IMR-90 (cell line): ENCODE data around the gene DNAJB5.

Experiments
- BHLHE40 ChIP-seq: fragments of 150-350 bp; IDR thresholded peaks from 2 replicates; pipeline ENCODE4 v1.6.1; 2016; ENCODE audit warnings: mild to moderate bottlenecking, low read depth, low read length
- CTCF ChIP-seq: conservative IDR thresholded peaks from 2 replicates; pipeline ENCODE4 v1.5.1; 2012; ENCODE audit warnings: mild to moderate bottlenecking, low read depth, low read length, improper control_type of control experiment
- MAZ ChIP-seq: IDR thresholded peaks from 2 replicates; pipeline ENCODE4 v1.6.1; 2012; ENCODE audit warnings: low read depth, mild to moderate bottlenecking, low read length, improper control_type of control experiment, moderate library complexity, borderline replicate concordance
- POLR2A ChIP-seq: IDR thresholded peaks from 2 replicates; pipeline ENCODE4 v1.6.1; 2012; ENCODE audit warnings: mild to moderate bottlenecking, low read depth, low read length
- RFX5 ChIP-seq: IDR thresholded peaks from 2 replicates; pipeline ENCODE4 v1.8.0; 2012; ENCODE audit warnings: low read depth, mild to moderate bottlenecking, low read length, moderate library complexity
- USF2 ChIP-seq: fragments of 150-350 bp; IDR thresholded peaks from 2 replicates; pipeline ENCODE4 v1.6.1; 2017; ENCODE audit warnings: mild to moderate bottlenecking, antibody characterized with exemption, low read length, low read depth

- TF ChIP-seq CTCF: no peak
- TF ChIP-seq POLR2A: no peak
- TF ChIP-seq USF2: no peak
- no peak for TF ChIP-seq BHLHE40
- TF ChIP-seq RFX5: no peak
- TF ChIP-seq MAZ: no peak
These were observed 11.7 kb downstream of the DNAJB5 start for GRCh38 chr9:35001285-35001677.
